Omental fat pad (tissue), 4 donors: ENCODE measurements around the gene PAPSS2. TPM values are rescaled to one million over a fixed set of nuclear protein-coding genes. Genes with fewer than 3 reads are reported as not detected.
"Not testable (repeated sequence)": the region's sequence is repeated elsewhere in the genome, so short reads cannot be mapped to it uniquely, and the experiment has no call there.

ENCODE experiments used
- ATAC-seq: fragments of 150-250 bp; one replicate; pipeline ENCODE4 v1.9.1; 2016; ENCODE audit warnings: mild to moderate bottlenecking, moderate library complexity; ENCODE audit not compliant: low FRiP score
- DNase-seq: peaks from one replicate; pipeline ENCODE4 v3.0.0-alpha.2; 2019; ENCODE audit warnings: low spot score
- total RNA-seq, 4 donors: library from RNA; depleted of rRNA; stranded (reverse); fragments of >200 nt; gene quantifications; one replicate each; pipeline ENCODE4 v1.1.0, GENCODE V29; 2016
- TF ChIP-seq, protein P1 (sequence below), 3 donors: fragments of 450-650 bp; IDR thresholded peaks; one replicate each; pipeline ENCODE4 v1.5.1; 2016 to 2017; ENCODE audit warnings: antibody characterized with exemption in 3 of 3, mild to moderate bottlenecking in 3 of 3, moderate library complexity in 2 of 3

PAPSS2 gene
- total RNA-seq = 100 to 1,000 TPM in 1 of 4 donors, 10 to 100 TPM in 3; 57.1 to 101 (median 67.0) TPM

DNA sequence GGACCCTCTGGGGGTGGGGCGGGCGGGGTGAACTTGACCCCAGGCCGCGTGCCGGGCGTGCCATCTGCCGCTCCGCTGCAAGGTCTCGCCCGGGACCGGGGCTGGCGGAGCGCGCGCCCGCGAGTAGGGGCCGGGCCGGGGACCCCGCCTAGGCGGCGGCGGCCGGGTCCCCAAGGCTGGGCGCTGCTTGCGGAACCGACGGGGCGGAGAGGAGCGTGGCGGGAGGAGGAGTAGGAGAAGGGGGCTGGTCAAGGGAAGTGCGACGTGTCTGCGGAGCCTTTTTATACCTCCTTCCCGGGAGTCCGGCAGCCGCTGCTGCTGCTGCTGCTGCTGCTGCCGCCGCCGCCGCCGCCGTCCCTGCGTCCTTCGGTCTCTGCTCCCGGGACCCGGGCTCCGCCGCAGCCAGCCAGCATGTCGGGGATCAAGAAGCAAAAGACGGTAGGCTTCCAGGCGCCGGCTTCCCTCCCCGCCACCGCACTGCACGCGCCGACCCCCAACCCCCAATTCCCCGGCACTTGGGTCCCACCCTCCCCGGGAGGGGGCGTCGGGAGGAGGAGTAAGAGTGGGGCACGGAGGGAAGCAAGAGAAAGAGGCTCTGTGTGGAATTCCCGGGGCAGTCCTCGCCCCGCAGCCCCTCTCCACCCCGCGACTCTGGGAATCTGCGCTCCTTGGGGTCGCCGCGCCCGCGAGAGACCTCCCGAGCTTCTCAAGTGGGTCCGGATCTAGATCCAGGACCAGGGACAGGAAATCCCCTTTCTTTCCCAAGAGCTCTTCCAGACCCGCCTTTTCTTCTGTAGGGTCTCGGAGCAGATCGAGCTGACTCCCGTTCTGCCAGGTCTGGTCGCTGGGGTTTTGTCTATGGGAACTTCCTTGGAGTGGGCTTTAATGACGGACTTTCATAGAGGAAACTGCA, at the start of gene PAPSS2:
TSS of gene PAPSS2 (plus strand) at position 308 of the 913 bp plus-strand sequence. CDS start at position 412, 104 bp downstream.
- ATAC-seq (peak; percentile 62), DNase-seq (no peak)
- TF ChIP-seq, protein P1, sequence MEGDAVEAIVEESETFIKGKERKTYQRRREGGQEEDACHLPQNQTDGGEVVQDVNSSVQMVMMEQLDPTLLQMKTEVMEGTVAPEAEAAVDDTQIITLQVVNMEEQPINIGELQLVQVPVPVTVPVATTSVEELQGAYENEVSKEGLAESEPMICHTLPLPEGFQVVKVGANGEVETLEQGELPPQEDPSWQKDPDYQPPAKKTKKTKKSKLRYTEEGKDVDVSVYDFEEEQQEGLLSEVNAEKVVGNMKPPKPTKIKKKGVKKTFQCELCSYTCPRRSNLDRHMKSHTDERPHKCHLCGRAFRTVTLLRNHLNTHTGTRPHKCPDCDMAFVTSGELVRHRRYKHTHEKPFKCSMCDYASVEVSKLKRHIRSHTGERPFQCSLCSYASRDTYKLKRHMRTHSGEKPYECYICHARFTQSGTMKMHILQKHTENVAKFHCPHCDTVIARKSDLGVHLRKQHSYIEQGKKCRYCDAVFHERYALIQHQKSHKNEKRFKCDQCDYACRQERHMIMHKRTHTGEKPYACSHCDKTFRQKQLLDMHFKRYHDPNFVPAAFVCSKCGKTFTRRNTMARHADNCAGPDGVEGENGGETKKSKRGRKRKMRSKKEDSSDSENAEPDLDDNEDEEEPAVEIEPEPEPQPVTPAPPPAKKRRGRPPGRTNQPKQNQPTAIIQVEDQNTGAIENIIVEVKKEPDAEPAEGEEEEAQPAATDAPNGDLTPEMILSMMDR (IDR thresholded peaks at IDR 0.05) = no peak

DNA sequence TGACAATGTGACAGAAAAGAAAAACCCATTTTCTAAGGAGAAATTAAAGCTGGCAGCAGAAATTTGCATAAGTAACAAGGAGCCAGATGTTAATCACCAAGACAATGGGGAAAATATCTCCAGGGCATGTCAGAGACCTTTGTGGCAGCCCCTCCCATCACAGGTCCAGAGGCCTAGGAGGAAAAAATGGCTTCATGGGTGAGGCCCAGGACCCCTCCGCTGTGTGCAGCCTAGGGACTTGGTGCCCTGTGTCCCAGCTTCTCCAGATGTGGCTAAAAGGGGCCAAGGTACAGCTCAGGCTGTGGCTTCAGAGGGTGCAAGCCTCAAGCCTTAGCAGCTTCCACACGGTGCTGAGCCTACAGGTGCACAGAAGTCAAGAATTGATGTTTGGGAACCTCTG, 48.3 kb upstream of the PAPSS2 start:
- not testable (repeated sequence) for ATAC-seq, DNase-seq

DNA sequence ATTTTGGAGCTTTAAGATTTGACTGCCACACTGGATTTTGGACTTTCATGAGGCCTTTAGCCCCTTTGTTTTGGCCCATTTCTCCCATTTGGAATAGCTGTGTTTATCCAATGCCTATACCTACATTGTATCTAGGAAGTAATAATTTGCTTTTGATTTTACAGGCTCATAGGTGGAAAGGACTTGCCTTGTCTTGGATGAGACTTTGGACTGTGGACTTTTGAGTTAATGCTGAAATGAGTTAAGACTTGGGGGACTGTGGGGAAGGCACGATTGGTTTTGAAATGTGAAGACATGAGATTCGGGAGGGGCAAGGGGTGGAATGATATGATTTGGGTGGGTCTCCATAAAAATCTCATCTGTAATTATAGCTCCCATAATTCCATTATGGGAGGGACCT, 47.6 kb upstream of the PAPSS2 start:
- TF ChIP-seq, protein P1 (IDR thresholded peaks at IDR 0.05) = no peak
- DNase-seq (no peak), ATAC-seq (no peak)

DNA sequence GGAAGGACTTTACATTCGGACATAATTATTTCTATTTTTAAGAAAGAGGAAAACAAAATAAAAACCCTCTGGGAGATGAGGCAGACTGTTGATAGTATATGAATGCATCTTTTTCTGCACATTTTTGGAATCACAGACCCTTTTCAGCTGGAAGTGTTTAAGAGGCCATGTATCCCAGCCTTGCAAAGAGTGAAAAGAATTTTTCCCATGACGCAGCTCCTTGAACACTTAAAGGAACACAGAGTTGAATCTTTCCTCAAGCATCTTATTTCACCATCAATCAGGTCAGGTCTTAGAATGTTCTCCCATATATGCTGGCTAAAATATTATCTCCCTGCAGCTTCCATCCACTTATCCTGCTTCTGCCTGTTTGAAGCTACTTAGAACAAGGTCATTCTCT, 45.9 kb upstream of the PAPSS2 start:
- TF ChIP-seq, protein P1 (IDR thresholded peaks at IDR 0.05) = no peak
- no peak for DNase-seq
- no peak for ATAC-seq

DNA sequence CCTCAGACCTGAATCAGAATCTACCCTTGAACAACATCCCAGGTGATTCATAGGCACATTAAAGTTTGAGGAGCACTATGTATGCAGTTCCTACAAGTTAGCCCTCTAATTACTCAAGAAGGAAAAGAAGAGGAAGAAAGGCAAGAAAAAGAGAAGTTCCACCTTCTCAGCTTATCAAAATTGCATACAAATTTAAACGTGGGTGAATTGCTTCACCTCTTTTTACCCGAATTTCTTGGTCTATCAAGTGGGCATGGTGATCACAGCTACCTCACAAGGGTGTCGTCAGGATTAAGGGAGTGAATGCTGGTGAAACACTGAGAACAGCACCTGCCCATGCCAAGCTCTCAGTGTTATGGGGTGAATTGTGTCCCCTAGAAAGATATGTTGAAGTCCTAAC, 43.8 kb upstream of the PAPSS2 start:
- ATAC-seq (no peak), DNase-seq (no peak)
- TF ChIP-seq, protein P1 (IDR thresholded peaks at IDR 0.05) = no peak

DNA sequence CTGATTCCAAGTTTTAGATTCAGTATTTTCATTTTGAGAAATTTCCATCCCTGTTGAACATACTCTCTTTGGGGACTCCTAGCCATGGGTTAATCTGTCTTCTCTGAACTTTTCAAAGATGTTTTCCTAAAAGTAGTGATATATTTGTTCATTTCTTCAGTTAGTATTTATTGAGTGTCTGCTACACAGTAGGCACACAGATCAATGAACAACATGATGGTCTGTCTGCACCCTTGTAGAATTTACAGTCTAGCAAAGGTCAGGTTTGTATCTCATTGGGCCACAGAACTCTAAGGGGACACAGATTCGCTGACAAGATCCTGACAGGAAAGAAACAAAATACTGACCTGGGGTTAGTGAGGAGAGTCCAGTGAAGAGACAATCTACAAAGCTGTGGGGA, 42.2 kb upstream of the PAPSS2 start:
- TF ChIP-seq, protein P1 (IDR thresholded peaks at IDR 0.05) = no peak
- no peak for DNase-seq
- ATAC-seq = no peak

DNA sequence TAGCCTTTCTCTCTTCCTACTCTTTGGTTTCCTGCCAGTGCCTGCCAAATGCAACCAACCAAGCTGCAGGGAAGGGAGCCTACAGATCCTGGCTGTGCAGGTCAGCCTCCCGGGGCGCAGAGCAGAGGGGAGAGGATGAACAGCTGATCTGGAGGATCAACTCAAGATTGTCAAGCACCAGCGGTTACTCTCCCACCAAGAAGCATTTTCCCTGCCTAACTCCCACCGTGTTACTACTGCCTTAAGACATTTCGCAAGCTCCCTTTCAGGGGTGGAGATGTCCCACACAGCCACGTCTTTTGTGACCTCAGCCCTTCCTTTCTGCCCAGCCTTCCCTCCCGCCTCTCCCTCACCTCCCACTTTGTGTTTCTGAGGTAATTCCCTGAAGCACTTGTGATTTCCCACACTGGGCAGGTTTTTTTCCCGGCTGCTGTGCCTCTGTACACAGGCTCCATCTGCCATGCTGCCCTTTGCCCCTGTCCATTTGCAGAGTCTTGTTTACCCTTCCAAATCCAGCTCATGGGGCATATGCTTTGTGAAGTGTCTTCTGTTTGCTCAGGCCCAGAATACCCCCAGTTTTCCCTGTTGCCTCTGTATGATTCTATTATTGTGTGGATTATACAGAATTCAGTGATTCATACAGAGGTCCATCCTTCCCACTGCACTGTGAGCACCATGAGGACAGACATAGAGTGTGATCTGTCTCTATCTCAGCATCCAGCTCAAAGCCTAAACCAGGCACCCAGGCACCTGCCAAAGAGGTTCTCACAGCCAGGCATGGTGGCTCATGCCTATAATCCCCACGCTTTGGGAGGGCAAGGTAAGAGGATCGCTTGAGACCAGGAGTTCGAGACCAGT, 40.9 kb upstream of the PAPSS2 start:
- TF ChIP-seq, protein P1 (IDR thresholded peaks at IDR 0.05) = no peak
- DNase-seq (no peak), ATAC-seq (peak; percentile 58)
